ENCODE results near the gene KCNJ6. TPM values are rescaled to one million over a fixed set of nuclear protein-coding genes. Genes with fewer than 3 reads are reported as not detected.
"Not testable (repeated sequence)": the region's sequence is repeated elsewhere in the genome, so short reads cannot be mapped to it uniquely, and the experiment has no call there.

Gene KCNJ6
- total RNA-seq, 1 donor from 2014 or later = not detected

- intact Hi-C loops (cut with micrococcal nuclease) = no loop called here
Observed at GRCh38 chr21:37780991-37781983, 135.0 kb downstream of the KCNJ6 start.

GRCh38 chr21:37771181-37771580, 145.1 kb downstream of the KCNJ6 start:
- intact Hi-C loops (cut with micrococcal nuclease) = no loop called here

- intact Hi-C loops (cut with micrococcal nuclease) = no loop called here
Observed at GRCh38 chr21:37770461-37770860, 145.8 kb downstream of the KCNJ6 start.

GRCh38 chr21:37769656-37770055, 146.6 kb downstream of the KCNJ6 start:
- intact Hi-C loops (cut with micrococcal nuclease) = no loop called here

- intact Hi-C loops (cut with micrococcal nuclease) = no loop called here
Observed at GRCh38 chr21:37767984-37768383, 148.3 kb downstream of the KCNJ6 start.

GRCh38 chr21:37766129-37766528, 150.1 kb downstream of the KCNJ6 start:
- intact Hi-C loops (cut with micrococcal nuclease) = no loop called here

- intact Hi-C loops (cut with micrococcal nuclease) = no loop called here
Observed at GRCh38 chr21:37765221-37765900, 150.9 kb downstream of the KCNJ6 start.

- intact Hi-C loops (cut with micrococcal nuclease) = no loop called here
Observed at GRCh38 chr21:37764691-37765090, 151.6 kb downstream of the KCNJ6 start.

GRCh38 chr21:37763298-37763697, 153.0 kb downstream of the KCNJ6 start:
- intact Hi-C loops (cut with micrococcal nuclease) = no loop called here

GRCh38 chr21:37762606-37763005, 153.7 kb downstream of the KCNJ6 start:
- intact Hi-C loops (cut with micrococcal nuclease) = no loop called here

GRCh38 chr21:37761406-37761805, 154.9 kb downstream of the KCNJ6 start:
- intact Hi-C loops (cut with micrococcal nuclease) = not testable (repeated sequence)

GRCh38 chr21:37759777-37760176, 156.5 kb downstream of the KCNJ6 start:
- intact Hi-C loops (cut with micrococcal nuclease) = no loop called here

GRCh38 chr21:37758982-37759381, 157.3 kb downstream of the KCNJ6 start:
- intact Hi-C loops (cut with micrococcal nuclease) = no loop called here

GRCh38 chr21:37757606-37758376, 158.5 kb downstream of the KCNJ6 start:
- intact Hi-C loops (cut with micrococcal nuclease) = no loop called here

- intact Hi-C loops (cut with micrococcal nuclease) = no loop called here
Observed at GRCh38 chr21:37753122-37753599, 163.1 kb downstream of the KCNJ6 start.

GRCh38 chr21:37751268-37751975, 164.8 kb downstream of the KCNJ6 start:
- intact Hi-C loops (cut with micrococcal nuclease) = no loop called here

- intact Hi-C loops (cut with micrococcal nuclease) = no loop called here
Observed at GRCh38 chr21:37749132-37749531, 167.1 kb downstream of the KCNJ6 start.

- intact Hi-C loops (cut with micrococcal nuclease) = no loop called here
Observed at GRCh38 chr21:37748351-37748750, 167.9 kb downstream of the KCNJ6 start.

GRCh38 chr21:37746849-37747248, 169.4 kb downstream of the KCNJ6 start:
- intact Hi-C loops (cut with micrococcal nuclease) = no loop called here

GRCh38 chr21:37744551-37744950, 171.7 kb downstream of the KCNJ6 start:
- intact Hi-C loops (cut with micrococcal nuclease) = no loop called here

GRCh38 chr21:37742532-37742931, 173.7 kb downstream of the KCNJ6 start:
- intact Hi-C loops (cut with micrococcal nuclease) = no loop called here

All from T-helper 1 cell treated with Interleukin-12 subunit alpha and Interleukin-12 subunit beta and Interleukin-4 antibody, amounts not matched to agents 30 ng/mL and 1 ng/mL, for 36 hours (primary cell).